Astrocyte of the spinal cord (primary cell): ENCODE measurements around the gene HCRT.

Experiments
- DNase-seq: peaks from one replicate; pipeline ENCODE4 v3.0.0; 2011; ENCODE audit warnings: low read depth, low spot score
- H3K4me3 ChIP-seq: 2 replicates; pipeline ENCODE4 v1.5.1; 2011; ENCODE audit warnings: low read depth, mild to moderate bottlenecking, low read length, moderate library complexity
- in situ Hi-C: cut with HindIII; loops from 2 replicates; pipeline ENCODE4 v1.10.0; 2017; ENCODE audit warnings: low sequenced_read_pairs
- TF ChIP-seq, protein P1 (sequence below): IDR thresholded peaks from 2 replicates; pipeline ENCODE4 v1.5.1; 2012; ENCODE audit warnings: low read depth, mild to moderate bottlenecking, low read length, inconsistent platforms

Gene HCRT

DNA sequence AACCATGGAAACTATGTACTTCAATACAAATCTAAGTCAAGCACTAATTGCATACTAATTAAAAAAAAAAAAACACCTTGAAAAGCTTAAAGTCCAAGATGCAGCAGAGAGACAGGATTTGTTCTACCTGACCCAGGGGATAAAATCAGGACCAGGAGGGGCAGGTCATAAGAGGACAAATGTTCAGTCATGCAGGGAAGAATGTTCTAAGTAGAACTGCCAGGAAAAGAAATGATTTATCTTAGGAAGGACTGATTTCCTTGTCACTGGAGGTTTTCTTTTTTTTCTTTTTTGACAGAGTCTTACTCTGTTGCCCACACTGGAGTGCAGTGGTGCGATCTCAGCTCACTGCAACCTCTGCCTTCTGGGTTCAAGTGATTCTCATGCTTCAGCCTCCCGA is 18.1 kb upstream of the HCRT start:
- in situ Hi-C loops: no loop called here
- TF ChIP-seq, protein P1, sequence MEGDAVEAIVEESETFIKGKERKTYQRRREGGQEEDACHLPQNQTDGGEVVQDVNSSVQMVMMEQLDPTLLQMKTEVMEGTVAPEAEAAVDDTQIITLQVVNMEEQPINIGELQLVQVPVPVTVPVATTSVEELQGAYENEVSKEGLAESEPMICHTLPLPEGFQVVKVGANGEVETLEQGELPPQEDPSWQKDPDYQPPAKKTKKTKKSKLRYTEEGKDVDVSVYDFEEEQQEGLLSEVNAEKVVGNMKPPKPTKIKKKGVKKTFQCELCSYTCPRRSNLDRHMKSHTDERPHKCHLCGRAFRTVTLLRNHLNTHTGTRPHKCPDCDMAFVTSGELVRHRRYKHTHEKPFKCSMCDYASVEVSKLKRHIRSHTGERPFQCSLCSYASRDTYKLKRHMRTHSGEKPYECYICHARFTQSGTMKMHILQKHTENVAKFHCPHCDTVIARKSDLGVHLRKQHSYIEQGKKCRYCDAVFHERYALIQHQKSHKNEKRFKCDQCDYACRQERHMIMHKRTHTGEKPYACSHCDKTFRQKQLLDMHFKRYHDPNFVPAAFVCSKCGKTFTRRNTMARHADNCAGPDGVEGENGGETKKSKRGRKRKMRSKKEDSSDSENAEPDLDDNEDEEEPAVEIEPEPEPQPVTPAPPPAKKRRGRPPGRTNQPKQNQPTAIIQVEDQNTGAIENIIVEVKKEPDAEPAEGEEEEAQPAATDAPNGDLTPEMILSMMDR: no peak
- no peak for DNase-seq

DNA sequence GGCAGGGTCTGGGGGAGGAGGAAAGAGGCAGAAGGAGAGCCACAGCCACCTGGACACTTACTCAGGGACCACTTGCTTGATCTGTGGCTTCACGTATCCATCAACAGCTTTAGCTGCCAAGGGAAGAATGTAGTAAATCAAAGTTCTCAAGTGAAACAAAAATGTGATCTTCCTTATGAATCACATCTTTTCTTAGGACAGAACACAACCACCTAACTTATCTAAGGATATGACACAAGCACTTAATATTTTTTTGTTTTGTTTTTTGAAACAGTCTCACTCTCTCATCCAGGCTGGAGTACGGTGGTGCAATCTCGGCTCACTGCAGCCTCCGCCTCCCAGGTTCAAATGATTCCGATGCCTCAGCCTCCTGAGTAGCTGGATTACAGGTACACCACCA is 17.4 kb upstream of the HCRT start:
- H3K4me3 ChIP-seq: no peak overlapping the region
- DNase-seq: no peak
- TF ChIP-seq, protein P1: no peak
- in situ Hi-C loops: no loop called here

More for the DNA sequence above, 18.1 kb upstream of the HCRT start:
- H3K4me3 ChIP-seq: no peak overlapping the region

DNA sequence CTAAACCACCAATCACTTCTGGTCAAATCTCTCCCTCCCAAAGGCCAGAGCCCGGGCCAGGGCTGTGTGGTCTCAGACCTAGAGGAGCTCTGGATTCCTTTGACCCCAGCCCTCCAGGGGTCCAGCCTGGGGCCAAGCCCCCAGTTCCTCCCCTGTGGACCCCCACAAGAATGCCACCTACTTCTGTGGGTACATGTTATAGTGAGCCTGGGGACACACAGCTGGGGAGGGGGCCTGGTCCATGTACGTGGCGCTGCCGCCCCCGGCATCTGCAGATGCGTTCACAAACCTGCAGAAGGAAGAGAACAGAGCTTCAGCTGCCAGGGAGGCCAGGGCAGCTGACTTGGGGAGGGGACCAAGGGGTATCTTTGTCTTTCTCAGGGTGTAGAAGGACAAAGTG is 16.9 kb upstream of the HCRT start:
- no peak for DNase-seq
- TF ChIP-seq, protein P1: no peak
- no peak overlapping the region for H3K4me3 ChIP-seq
- in situ Hi-C loops: no loop called here

DNA sequence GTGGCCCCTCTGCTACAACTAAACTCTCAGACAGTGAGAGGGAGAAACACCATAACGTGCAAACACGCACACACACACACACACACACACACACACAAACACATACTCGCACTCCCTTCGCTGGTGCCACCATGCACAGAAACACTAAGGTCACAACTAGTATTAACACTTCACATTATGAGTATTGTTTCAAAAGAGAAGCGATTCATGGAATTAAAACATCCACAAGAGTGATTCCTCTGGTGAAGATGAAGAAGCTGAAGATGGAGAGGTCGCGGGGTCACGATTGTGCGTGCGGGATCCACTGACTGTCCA is 16.2 kb upstream of the HCRT start:
- TF ChIP-seq, protein P1: no peak
- in situ Hi-C loops: no loop called here

DNA sequence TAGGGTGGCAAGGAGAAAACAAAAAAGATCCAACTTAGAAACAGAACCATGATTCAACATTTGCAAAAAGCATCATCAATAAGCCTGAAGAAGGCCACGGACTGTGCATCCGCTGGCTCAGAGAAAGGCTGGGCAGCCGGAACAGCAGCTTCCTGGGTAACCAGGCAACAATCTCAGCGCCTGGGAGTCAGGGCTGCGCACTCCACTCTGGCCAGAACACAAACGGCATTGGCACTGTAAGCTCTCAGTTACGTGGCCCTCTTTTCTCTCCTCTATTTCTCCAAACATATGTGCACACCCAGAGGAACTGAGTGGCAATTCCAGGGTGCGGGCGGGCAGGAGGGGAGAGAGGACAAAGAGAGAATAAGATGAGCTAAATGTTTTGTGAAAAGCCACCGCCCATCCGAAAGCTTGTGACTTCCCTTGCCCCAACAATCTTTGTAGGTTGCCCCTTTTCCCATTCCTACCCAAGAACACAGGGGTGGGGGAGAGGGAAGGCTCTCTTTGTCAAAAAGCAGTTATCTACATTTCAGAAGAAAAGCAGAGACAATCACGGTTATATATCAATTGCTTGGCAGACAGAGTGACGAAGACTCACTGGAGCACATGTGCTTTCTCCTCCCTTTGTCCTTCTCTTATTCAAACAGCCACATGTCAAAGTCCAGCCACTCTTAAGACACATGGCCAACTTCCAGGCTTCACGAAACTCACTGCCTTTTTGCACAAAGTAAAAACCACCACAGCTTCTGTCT is 15.6 kb upstream of the HCRT start:
- in situ Hi-C loops: no loop called here
- TF ChIP-seq, protein P1: no peak
- DNase-seq: peak; percentile 42
- H3K4me3 ChIP-seq: no peak overlapping the region

More for the DNA sequence above, 16.2 kb upstream of the HCRT start:
- DNase-seq: no peak
- H3K4me3 ChIP-seq: no peak overlapping the region

DNA sequence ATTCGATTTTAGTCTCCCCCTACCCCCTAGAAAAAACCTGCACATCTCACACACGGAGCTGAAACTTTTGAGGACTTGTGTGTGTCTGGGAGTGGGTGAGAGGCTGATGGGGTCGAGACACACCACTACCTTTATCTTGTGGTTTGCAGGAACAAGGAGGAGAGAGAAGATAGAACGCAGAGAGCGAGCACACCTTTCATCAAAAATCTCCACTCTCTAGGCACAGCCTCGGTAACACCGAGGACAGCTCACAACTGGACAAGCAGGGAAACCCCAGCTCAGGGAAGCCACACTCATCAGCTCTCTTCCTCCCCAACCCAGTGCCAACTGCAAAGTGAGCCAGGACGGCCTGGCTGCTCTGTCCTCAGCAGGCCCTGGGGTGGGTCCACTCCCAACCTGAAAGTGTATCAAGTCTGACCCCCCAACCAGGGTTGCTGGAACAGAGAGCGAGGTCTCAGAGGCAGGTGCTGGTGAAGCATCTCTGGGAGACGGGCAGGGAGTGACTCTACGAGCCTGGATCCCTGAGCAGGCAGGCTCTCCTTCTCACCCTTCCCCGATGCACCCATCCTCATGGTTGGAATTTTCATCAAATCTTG is 14.3 kb upstream of the HCRT start:
- H3K4me3 ChIP-seq: no peak overlapping the region
- in situ Hi-C loops: no loop called here
- no peak for DNase-seq
- TF ChIP-seq, protein P1: no peak
